GM19372 (cell line): ENCODE results near the gene APC2.
"Not testable (repeated sequence)": the region's sequence is repeated elsewhere in the genome, so short reads cannot be mapped to it uniquely, and the experiment has no call there.

ENCODE experiments used
- ATAC-seq: cut with Tn5 transposase; IDR thresholded peaks from one replicate; pipeline ENCODE4 v1.9.1; 2021; ENCODE audit warnings: mild to moderate bottlenecking, low read depth, moderate library complexity; ENCODE audit not compliant: unreplicated experiment

The APC2 gene

DNA sequence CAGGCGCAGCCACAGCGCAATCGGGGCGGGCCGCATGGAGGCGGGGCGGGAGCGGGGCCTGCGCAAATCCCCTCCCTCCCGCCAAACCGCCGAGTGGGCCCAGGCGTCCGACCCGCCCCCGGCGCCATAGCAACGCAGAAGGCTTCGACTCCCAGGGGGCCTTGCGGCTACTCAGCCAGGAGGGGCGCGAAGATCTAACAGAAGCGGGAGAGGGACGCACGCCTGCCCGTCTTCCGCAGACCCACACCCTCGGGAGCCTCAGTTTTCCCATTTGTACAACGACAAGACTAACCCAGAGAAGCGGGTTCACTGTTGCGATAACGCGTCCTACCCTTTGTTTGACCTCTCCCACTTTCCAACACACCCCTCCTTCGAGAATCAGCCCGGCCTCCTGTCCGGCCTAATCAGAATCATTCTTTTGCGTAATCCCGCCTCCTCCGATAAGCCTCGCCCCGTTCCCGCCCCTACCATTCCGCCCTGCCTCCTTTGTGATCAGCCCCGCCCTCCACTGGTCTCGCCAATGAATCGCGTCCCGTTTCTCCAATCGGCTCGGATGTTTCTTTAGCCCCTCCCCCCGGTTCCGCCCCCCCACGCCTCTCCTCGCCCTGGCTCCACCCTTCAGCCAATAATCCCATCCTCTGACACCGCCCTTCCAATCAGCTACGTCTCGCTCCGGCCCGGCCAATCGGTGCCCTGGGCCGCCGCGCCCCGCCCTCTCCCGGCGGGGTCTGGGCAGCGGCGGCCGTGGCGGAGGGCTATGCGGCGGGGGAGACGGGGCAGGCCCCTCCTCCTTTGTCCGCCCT, 40.6 kb downstream of the APC2 start, which contains the start of gene PCSK4:
Gene PCSK4, minus strand, starts transcription at position 40 of the 803 bp plus-strand sequence. Its CDS starts 4 bp downstream, at position 36.
- peak; percentile 85 for ATAC-seq

GRCh38 chr19:1491114-1491848, 41.4 kb downstream of the APC2 start, which contains the start of gene REEP6:
Gene REEP6 (plus strand): TSS chr19:1491181. CDS start chr19:1491270, 89 bp downstream.
- ATAC-seq, result no peak

- ATAC-seq, result no peak
Observed at GRCh38 chr19:1491849-1492170, 41.9 kb downstream of the APC2 start.

DNA sequence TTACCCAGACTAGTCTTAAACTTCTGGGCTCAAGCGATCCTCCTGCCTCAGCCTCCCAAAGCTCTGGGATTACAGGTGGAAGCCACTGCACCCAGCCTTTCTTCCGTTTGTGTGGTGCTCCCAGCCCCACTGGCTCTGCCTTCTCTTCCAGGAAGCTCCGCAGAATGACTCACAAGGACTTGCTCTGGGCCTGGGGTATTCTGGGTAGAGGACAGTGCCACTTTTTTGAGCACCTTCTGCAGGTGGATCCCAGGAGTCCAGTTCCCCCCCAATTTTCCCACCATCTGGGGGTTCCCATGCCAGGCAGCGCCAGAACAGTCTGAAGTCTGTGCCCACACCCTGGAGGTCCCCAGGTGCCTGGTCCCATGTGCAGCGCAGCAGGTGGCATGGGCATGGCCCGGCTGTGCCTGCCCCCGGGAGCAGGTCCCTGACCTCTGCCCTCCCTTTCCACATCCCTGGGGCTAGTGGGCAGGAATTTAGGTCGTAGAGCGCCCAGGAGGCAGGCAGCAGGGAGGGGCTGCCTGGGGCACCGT, 42.6 kb downstream of the APC2 start:
- ATAC-seq, result no peak

DNA sequence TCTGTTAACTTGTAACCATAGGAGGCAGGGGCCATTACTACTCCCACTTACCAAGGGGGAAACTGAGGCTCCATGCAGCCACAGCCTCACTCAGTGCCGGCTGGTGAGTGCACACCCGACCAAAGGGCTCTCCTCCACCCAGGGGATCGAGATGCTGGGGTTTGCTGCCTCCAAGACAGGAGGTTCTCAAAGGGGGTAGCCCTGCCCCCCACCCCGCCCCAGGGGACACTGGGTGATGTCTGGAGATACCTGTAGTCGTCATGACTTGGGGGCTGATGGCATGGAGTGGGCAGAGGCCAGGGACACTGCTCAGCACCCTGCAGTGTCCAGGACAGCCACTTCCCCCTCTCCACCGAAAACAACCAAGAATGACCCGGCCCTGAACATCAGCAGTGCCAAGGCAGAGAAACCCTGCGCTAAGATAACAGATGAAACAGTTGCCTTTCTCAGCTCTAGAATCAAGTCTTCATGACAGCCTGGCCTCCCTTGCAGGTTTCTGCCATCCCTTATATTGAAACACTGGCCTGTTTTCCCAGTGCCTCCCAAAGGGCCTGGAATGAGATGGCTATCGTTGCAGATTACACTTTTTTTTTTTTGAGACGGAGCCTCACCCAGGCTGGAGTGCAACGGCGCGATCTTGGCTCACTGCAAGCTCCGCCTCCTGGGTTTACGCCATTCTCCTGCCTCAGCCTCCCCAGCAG, 44.3 kb downstream of the APC2 start:
- no peak for ATAC-seq

DNA sequence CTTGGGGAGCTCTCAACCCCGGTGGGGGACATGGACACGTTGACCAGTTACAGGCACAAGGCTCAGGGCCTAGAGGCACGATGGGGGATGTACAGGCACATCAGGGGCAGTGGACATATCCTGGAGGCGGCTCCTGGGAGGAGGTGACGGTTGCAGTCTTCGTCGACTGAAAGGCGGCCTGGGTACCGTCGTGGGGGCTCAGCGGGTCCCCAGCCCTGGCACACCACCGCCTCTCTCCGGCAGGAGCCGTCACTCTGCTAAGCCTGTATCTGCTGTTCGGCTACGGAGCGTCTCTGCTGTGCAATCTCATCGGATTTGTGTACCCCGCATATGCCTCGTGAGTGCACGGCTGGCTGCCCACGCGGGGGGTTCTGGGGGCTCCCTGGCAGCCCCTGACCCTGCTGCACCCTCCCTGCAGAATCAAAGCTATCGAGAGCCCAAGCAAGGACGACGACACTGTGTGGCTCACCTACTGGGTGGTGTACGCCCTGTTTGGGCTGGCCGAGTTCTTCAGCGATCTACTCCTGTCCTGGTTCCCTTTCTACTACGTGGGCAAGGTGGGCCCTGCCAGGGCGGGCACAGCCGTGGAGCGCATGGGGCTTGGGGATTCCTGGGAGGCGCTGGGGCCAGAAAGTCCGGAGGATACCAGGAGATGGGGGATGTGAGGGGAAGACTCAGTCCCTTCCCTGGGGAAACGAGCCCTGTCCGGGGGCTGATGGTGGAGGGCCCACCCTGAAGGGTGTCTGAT, 45.3 kb downstream of the APC2 start:
- ATAC-seq, result no peak

GRCh38 chr19:1495799-1496713, 46.1 kb downstream of the APC2 start:
- ATAC-seq, result no peak

GRCh38 chr19:1496714-1497577, 47.0 kb downstream of the APC2 start:
- ATAC-seq, result no peak

- no peak for ATAC-seq
Observed at GRCh38 chr19:1497578-1498235, 47.8 kb downstream of the APC2 start.

DNA sequence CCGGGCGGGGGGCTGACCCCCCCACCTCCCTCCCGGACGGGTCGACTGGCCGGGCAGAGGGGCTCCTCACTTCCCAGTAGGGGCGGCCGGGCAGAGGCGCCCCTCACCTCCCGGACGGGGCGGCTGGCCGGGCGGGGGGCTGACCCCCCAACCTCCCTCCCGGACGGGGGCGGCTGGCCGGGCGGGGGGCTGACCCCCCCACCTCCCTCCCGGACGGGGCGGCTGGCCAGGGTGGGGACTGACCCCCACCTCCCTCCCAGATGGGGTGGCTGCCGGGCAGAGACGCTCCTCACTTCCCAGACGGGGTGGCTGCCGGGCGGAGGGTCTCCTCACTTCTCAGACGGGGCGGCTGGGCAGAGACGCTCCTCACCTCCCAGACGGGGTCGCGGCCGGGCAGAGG, 49.3 kb downstream of the APC2 start:
- ATAC-seq, result not testable (repeated sequence)

DNA sequence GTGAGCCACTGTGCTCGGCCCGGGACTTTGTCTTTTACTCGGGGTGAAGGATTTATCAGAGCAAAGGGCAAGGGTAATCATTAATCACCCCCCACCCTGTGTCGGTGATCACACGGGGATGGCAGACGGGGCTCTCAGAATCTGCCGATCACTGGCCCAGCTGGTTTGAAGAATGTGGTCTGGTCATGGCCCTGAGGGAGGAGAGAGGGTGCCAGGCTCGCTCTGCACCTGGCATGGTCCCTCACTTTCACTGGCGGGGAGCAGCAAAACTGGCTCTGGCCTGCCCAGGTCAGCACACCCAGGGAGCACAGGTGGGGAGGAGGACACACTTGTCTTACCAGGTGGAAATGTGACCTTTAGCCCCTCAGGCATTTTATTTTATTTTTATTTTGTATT, 51.3 kb downstream of the APC2 start:
- ATAC-seq, result no peak

DNA sequence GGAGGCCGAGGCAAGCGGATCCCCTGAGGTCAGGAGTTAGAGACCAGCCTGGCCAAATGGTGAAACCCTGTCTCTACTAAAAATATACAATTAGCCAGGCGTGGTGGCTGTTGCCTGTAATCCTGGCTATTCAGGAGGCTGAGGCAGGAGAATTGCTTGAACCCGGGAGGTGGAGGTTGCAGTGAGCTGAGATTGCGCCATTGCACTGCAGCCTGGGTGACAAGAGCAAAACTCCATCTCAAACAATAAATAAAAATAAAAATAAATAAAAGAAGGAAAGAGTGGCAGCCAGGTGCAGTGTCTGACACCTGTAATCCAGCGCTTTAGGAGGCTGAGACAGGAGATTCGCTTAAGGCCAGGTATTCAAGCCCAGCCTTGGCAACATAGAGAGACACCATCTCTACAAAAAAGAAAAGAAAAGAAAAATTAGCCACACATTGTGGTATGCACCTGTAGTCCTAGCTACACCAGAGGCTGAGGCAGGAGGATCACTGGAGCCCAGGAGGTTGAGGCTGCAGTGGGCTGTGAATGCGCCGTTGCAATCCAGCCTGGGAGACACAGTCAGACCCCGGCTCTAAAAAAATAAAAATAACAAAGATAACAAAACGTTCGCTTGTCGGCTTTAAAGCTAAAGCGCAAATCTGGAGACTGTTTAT, 52.6 kb downstream of the APC2 start:
- no peak for ATAC-seq

GRCh38 chr19:1503089-1503924, 53.4 kb downstream of the APC2 start:
- ATAC-seq, result no peak

DNA sequence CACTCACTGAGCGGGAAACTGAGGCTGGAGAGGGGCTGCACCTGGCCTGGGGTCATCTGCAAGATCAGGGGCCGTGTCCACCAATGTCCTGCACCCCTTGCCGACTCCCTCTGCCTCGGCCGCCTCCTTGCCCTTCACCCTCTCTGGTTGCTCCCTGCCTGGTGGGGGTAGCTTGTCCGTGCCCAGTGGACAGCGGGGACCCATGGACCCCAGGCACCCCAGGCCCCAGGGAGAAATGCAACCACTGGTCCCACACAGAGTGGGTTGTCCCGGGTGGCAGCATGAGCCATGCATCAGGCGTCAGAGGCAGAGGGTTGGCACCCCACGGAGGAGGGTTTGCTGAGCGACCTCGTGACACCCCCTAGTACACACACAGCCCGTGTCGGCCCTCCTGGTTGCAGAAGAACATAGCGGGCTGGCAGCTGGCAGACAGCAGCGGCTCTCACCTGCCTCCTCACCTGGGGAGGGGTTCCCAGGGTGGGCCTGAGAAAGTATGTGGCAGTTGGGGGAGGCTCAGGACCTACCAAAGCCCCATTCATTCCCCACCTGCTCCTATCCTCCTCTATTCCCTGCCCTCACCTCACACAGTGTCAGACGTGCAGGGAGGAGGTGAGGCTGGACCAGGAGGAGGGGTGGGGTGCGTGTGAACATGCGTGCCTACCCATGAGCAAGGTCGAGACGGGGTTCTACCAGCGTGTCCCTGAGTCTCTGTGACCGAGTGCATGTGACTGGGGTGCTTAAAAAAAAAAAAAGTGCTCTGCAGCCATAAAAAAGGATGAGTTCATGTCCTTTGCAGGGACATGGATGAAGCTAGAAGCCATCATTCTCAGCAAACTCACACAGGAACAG, 54.2 kb downstream of the APC2 start:
- ATAC-seq, result no peak

GRCh38 chr19:1505012-1505411, 55.1 kb downstream of the APC2 start:
- no peak for ATAC-seq
